Activated CD4-positive, CD25-positive, alpha-beta regulatory T cell treated with anti-CD3 and anti-CD28 coated beads, Interleukin-2, amount 50 U/mL, for 72 hours (primary cell): ENCODE results near the gene SH3PXD2A.

ENCODE experiments used
- DNase-seq: peaks from one replicate; pipeline ENCODE4 v3.0.0; 2021

The SH3PXD2A gene

DNA sequence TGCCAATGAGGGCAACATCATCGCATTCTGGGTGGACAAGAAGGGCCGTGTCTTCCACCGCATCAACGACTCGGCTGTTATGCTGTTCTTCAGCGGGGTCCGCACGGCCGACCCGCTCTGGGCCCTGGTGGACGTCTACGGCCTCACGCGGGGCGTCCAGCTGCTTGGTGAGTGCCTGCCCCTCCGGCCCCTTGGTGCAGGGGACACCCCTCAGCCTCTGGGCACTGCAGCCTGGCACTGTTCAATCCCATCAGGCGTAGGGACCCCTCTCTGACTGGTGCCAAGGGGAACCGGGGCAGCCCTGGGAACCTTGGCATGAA, 283.8 kb downstream of the SH3PXD2A start:
- DNase-seq, result no peak

GRCh38 chr10:103570844-103571655, 284.3 kb downstream of the SH3PXD2A start:
- DNase-seq, result no peak

DNA sequence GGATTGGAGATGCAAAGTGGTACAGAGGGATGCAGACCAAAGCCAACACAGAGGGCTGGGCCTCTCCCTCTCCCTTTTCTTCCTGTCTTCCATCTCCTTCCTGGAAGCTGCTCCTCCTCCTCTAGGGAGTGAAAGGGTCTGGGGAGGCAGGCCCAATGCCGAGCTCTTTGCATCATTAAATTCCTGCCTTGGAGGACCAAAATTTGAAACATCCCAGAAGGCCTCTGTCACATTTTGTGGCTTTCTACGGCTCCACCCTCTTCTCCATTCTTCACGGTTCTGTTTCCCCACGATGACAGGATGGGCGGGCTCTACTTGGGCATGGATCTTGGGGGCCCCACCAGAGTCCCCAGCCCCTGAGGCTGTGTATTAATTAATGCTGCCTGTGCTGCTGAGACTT, 285.5 kb downstream of the SH3PXD2A start:
- no peak for DNase-seq

DNA sequence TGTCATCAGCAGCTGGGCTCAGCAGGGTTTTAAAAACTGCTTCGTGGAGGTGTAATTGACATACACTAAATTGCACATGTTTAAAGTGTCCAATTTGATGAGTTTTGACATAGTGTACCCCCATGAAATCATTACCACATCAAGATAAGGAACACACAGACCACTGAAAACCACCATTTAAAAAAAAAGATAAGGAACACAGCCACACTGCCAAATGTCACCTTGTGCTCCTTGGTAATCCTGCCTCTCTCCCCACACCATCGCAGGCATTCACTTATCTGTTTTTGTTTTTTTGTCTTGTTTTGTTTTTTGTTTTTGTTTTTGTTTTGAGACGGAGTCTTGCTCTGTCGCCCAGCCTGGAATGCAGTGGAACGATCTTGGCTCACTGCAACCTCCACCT, 286.9 kb downstream of the SH3PXD2A start:
- DNase-seq, result no peak

DNA sequence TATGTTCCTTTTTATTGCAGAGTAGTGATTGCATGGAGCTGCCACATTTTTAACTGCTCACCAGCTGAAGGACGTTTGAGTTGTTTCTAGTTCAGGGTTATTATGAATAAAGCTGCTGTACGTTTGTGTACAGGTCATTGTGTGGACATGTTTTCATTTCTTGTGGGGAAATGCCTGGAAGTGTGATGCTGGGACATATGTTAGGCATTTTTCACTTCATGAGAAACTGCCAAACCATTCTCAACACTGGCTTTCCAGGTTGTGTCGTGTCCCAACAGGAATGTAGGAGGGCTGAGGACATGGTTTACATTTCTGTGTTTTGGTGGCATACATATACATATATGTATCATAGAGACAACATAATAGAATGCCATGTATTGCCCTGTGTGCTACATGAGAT, 288.8 kb downstream of the SH3PXD2A start:
- no peak for DNase-seq

- peak; percentile 58 for DNase-seq
Measured at GRCh38 chr10:103564776-103565520, 290.4 kb downstream of the SH3PXD2A start.

DNA sequence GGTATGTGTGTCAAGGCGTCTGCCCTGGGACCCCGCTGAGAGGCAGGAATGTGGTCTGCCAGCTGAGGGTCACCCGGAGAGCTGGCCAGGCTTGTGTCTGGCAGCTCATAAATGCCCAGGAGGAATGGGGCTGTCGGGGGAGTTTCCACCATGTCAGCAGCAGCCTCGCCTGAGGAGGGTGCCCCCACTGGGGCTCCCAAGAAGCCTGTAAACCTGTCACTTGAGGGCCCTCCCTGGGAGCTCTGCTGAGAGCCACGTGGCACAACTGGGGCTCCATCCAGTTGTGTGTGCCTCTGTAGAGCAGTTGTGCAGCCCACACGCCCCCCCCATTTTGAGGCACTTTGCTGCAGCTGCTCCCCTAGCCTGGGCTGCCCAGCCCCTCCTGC, 291.3 kb downstream of the SH3PXD2A start:
- DNase-seq, result no peak

DNA sequence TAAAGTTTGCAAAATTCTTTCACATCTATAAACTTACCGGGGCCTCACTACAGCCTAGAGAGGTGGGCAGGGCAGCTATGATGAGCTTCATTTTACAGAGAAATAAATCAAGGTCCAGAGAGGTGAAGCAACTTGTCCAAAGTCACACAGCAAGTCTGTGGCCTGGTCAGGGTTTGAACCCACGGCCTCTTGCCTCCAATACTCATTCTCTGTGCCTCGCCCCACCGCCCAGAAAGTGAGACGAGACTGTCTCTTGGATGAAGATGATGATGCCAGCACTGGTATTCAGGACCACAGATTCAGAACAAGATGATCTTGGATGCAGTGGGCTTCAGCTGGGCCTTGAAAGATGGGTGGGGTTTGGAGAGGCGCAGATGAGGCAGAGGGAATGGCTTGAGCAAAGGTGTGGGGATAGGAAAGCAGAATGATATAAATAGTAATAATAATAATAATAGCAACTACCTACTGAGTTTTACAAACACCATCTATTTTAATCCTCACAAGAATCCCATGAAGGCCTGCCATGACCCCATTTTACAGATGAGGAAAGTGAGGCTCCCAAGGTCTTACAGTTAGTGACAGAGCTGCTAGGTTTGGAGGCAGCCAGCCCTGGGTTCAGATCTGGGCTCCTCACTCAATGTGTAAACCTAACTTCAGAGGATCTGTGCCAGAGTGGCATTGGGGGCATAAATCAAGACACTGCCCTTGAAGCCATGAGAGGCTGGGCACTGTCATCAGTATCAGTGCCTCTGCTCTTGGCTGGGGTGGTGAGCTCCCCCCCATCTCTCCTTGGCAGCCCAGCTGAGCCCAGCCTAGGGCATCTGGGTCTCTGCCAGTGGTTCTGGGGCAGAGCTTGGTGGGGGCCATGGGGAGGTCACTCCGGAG, 291.9 kb downstream of the SH3PXD2A start:
- DNase-seq, result no peak

DNA sequence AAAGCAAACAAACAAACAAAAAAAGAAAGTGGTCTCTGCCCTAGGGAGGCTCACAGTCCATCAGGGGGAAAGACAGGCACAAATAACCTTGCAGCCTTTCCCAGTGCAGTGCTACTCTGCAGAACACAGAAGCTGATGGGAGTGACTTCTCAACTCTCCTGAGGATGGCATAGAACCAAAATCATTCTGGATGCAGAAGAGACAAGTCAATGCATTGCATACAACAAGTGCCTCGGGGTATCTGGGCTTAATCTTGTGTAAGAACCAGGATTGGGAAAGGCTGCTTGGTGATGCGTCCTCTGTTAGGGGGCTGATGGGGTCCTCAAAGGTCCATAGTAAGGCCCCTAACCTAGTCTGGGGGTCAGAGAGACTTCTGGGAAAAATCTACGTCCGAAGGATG, 293.0 kb downstream of the SH3PXD2A start:
- DNase-seq, result no peak

DNA sequence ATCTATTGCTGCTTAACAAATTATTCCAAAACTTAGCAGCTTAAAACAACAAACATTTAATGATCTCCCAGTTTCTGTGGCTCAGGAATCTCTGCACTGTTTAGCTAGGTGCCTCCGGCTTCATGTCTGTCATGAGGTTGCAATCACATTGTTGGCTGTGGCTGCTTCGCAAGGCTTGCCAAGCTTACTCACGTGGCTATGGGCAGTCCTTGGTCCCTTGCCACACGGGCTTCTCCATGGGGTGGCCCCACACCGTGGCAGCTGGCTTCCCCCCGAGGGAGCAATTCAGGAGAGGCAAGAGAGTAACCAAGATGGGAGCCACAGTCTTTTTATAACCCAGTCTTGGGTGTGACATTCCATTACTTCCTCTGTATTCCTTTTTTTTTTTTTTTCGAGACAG, 294.5 kb downstream of the SH3PXD2A start:
- DNase-seq, result no peak

DNA sequence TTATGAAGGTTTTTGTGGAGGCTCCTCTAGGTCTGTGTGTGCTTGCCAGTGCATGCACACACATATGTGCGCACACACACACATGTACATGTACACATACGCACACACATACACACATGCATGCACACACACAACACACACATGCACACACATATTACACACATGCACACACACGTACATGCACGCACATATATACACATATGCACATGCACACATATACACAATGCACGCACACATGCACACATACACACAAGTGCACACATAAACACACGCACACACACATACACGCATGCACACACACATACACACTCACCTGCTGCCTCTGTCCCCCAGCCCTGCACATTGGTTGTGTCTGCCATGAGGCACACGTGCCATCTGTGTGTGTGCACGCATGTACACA, 295.6 kb downstream of the SH3PXD2A start:
- DNase-seq, result no peak

GRCh38 chr10:103558911-103559310, 296.5 kb downstream of the SH3PXD2A start:
- DNase-seq, result no peak

DNA sequence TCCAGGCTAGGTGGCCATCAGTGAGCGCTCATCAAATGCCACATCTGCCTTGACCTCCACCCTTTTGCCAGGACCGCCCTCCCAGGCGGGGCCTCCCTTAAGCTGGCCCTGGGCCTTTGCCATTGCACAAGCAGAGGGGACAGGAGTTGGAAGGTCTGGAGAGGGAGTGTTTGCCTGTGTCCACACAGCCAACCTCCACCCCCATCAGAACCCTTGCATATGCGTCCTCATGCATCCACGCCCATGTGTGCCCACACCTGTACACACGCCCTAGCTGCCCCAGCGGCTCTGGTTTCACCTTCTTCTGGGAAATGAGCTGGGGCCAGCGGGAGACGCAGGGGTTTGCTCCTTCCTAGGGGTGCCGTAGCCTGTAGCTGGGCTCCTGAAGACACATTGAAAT, 297.9 kb downstream of the SH3PXD2A start:
- no peak for DNase-seq

- no peak for DNase-seq
Measured at GRCh38 chr10:103556383-103557007, 298.9 kb downstream of the SH3PXD2A start.

DNA sequence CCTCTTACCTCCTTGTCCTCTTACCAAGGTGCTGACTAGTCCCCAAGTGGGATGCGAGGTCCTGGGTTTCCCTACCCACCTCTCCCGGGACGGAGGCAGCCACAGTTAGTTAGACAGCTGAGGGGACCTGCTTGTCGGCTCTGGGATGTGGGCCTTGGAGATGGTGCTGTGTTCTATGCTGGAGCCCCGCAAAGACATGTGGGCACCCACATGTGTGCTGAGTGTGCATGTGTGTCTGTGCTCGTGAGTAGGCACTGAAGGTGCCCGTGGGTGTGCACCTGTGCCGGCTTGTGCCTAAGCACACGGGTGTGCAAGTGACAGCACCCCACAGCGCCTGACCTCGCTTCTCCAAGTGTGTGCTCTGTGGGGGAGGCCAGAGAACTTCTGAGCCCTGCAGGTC, 299.7 kb downstream of the SH3PXD2A start:
- DNase-seq, result no peak

GRCh38 chr10:103555325-103555649, 300.1 kb downstream of the SH3PXD2A start:
- no peak for DNase-seq

DNA sequence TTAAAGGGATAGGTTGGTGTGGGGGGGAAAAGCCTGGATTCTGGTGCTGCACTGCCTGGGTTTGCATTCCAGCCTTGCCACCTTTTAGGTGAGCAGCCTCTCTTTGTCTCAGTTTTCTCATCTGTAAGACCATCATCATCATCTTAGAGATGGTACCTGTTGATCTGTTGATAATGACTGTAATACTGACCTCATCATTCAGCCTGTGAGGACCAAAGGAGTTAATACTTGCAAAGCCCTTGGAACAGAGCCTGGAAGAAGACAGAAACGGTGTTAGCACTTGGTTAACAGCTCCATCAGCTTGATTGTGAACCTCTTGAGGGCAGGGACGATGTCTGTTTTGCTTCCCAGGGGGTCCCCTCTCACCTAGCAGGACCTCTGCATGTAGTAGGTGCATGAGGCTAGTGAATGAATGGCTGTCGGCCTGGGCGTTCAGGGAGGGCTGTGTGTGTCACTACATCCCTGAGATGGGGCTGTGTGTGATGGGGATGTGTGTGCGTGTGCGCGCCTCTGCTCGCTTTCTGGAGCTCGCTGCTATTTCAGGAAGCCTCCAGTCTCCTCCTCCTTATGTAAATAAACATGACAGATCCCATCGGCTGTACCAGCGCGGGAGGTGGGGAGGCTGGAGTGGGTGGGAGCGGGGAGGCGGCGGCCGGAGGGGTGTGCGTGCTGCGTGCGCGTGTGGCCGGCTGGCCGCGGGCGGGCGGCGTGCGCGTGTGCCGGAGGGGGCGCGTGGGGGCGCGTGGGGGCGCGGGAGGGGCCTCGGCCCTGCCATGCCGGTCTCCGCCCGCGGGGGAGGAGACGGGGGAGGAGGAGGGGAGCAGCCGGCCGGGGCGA, 300.7 kb downstream of the SH3PXD2A start:
- DNase-seq, result no peak

- DNase-seq, result no peak
Measured at GRCh38 chr10:103553743-103554487, 301.5 kb downstream of the SH3PXD2A start.

GRCh38 chr10:103552856-103553742, 302.3 kb downstream of the SH3PXD2A start:
- DNase-seq, result no peak
